GM19452 (cell line): ENCODE results near the gene SPDYC.
A peak's percentile ranks its signal among the peaks of the same experiment; 100 is the strongest.
"Not testable (repeated sequence)": the region's sequence is repeated elsewhere in the genome, so short reads cannot be mapped to it uniquely, and the experiment has no call there.

ENCODE experiments used
- ATAC-seq: cut with Tn5 transposase; IDR thresholded peaks from one replicate; pipeline ENCODE4 v1.9.1; 2021; ENCODE audit not compliant: unreplicated experiment

SPDYC gene

DNA sequence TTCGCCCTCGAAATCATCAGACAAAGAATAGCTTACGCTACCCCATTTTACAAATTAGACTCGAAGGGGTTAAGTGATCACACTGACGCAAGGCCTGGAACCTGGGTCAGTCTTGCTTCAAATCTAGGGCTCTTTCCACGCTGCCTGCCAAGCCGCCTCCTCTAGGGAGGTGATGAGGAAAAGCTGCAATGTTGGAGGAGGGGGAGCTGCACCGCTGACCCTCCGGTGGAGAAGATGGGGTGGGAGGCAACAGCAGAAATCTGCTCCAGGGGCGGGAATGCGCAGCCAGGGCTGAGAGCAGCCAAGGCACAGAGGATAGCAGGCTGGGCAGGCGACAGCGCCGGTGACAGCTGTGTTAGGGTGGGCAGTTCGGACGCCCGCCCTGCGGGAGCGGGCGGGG is 36.3 kb upstream of the SPDYC start:
- no peak for ATAC-seq

DNA sequence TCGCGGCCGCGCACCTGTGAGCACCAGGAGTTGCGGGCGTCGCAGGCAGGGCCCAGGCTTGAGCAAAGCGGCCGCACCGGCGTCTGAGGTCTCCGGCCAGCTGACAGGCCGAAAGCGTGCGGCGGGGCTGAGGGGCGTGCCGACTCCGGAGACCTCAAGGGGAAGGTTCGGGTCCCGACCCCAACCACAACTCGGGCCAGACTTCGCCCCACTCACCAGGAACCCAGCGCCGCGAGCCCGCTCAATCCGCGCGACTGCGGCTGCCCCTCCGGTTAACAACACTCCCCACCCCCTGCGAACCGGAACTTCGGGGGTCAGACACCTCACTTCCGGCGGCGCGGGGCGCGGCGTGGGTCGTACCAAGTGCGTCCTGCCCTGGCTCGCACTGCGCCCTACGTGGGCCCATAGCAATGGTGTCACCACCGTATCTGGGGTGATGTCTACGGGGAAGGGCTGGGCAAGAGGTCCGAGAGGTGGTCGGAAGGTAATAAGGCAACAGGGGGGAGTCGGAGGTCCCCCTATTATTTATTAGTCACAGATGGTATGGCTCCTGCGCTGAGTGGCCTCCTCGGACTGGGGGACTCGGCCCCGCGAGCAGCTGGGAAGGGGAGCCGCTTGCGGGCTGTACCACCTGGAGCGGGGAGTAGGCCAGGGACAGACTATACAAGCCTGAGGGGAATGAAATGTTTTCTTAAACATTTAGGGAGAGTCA is 35.6 kb upstream of the SPDYC start, which contains the start of gene SYVN1:
TSS of gene SYVN1 (minus strand) at position 280 of the 712 bp plus-strand sequence. CDS start 918 bp downstream, outside the sequence.
- ATAC-seq, result peak; percentile 50

DNA sequence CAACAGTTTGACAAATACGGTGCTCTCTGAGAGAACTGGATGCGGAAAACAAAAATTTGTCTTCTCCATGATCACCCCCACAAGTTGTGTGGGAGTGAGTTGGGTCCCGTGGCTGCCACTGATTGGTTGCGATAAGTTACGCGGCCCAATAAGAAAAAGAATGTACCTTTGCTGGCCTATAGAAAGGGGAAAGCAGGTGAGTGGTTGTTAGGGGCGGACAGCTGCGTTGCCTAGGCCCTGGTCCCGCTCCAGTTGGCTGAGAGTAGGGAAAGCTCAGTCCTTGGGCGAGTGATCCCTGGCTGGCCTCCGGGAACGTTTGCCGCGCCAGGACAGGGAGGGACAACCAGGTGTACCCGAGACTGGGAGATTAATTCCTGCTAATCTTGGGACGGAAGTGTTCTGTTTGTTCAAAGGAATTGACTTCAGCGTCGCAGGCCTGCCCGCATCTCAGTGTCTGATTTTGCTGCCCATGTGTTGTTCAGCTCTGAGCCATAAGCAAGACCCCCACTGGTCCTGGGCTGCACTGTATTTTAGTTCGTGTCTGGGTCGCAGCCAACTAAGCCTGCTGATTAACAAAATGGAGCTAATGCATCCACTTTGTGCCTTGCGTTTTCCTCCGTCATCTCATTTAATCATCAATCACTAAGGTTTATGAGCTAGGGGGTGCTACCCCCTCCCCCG is 34.9 kb upstream of the SPDYC start:
- ATAC-seq, result peak; percentile 70

DNA sequence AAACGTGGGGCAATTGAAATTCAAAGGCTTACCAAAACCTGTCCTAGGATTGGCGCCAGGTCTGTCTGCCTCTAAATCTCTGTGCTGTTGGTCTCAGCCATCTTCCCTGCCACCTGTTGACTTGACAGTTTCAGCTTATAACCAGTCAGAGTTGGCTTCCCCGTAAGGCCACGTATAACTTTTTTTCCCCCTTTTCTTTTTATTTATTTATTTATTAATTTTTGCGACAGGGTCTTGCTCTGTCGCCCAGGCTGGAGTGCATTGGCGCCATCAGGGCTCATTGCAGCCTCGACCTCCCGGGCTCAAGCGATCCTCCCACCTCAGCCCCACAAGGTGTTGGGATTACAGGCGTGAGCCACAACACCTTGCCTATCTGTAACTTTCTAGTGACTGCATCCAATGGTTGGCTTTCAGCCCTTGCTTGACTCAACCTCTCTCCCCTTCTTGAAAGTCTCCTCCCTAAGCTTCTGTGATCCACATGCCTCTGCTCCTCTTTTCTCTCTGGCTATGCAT is 34.3 kb upstream of the SPDYC start:
- ATAC-seq, result no peak

DNA sequence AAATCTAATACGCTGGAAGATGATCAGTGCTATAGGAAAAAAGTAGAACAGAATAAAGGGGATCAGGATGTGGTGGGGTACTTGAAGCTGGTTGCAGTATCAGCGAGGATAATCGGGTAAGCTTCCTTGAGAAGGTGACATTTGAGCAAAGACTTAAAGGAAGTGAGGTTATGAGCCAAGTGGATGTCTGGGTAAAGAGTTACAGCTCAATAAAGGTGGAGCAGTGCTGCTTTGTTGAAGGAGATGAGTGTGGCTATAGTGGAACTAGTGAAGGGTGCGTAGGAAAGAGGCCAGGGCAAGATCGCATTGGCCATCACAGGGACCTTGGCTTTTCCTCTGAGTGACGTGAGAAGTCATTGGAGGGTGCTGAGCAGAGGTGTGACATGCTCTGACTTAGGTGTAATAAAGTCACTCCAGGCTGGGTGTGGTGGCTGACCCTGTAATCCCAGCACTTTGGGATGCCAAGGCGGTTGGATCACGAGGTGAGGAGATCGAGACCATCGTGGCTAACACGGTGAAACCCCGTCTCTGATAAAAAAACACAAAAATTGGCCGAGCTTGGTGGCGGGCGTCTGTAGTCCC is 33.4 kb upstream of the SPDYC start:
- ATAC-seq, result no peak

DNA sequence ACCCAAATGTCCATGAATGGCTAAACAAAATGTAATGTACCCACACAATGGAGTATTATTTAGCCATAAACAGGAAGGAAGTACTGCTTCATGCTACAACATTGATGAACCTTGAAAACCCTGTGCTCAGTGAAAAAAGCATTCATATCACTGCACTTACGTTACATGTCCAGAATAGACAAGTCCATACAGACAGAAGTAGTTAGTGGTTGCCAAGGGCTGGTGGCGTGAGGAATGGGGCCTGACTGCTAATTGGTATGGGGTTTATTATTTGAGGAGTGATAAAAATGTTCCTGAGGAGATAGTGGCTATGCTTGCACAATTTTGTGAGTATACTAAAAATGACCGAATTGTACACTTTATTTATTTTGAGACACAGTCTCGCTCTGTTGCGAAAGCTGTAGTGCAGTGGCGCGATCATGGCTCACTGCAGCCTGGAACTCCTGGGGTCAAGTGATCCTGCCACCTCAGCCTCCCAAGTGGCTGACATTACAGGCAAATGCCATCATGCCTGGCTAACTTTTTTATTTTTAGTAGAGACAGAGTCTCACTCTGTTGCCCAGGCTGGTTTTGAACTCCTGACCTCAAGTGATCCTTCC is 28.0 kb upstream of the SPDYC start:
- ATAC-seq, result no peak

DNA sequence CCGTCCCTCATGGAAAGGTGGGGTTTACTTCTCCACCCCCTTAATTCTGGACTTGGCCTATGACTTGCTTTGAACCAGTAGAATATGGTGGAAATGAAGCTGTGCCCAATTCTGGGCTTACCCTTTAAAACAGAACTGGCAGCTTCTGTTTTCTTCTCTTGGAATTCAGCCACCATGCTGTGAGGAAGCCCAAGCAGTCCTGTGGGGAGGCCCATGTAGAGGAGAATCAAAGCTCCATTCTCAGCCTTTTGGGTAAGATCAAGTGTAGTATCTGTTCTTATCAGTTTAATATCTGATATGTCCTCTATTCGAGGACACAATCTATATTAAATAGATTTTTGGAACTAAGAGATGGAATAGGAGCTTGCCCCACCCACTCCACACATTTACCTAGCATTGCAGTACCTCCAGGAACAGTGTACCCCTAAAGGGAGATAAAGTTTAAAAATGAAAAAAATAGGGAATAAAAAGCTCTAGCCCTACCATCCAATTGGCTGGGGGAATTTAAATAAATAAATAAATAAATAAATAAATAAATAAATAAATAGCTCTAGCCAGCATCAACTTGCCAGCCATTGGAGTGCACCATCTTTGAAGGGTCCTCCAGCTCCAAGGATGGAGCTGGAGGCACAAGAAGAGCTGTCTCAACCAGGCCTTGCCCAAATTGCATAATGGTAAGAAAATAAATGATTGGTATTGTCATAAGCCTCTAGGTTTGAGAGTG is 22.5 kb upstream of the SPDYC start:
- ATAC-seq, result no peak

DNA sequence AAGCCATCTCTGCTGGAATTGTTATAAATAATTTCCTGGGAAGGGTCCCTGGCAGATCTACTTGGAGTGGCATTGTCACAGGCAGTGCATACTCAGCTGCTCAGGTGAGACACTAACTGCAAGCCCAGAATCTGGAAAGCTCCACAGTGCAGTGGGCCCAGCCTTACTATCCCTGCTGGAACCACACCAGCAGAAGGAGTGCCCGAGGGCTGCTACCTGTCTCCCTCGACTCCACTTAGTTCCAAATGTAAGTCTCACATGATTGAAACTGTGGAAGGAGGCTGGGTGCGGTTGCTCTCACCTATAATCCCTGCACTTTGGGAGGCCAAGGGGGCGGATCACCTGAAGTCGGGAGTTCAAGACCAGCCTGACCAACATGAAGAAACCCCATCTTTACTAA is 21.4 kb upstream of the SPDYC start:
- ATAC-seq, result no peak

DNA sequence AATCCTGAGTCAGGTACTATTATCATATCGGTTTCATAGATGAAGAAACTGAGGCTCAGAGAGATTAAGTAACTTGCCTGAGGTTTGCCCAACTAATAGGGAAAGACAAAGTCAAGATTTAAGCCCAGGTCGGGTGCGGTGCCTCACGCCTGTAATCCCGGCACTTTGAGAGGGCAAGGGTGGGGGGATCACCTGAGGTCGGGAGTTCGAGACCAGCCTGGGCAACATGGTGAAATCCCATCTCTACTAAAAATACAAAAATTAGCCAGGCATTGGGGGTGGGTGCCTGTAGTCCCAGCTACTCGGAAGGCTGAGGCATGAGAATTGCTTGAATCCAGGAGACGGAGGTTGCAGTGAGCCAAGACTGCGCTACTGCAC is 19.9 kb upstream of the SPDYC start:
- ATAC-seq, result not testable (repeated sequence)

DNA sequence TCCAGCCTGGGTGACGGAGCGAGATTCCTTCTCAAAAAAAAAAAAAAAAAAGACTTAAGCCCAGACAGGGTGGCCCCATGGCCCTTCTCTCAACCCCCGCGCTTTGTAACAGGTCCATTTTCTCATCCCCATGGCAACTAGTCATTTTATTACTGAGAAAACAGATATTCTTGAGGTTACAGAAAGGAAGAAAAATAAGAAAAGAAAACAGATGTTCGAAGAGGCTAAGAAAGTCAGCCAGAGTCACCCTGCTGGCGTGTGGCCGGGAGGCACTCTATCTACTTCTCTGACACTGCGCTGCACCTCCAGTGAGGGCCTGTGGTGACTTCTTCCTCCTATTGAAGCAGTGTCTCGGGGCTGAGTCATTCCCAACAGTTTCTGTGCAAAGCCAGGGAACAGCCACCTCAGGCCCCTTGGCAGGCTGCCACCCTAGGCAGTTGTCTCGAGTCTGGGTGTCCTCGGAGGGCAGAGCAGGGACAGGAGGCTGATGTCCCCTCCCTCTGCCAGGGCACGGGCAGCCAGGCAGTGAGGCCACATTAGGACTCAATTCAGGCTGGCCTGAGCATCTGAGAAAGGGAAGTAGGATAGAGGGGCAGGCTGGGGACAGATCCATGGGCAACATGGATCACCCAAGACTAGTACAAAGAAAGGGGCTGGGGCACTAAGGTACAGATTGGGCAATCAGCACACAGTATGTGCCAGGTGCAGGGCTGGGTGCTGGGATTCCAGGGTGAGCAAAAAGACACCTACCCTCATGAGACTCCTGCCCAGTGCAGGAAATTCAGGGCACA is 19.3 kb upstream of the SPDYC start:
- ATAC-seq, result no peak

DNA sequence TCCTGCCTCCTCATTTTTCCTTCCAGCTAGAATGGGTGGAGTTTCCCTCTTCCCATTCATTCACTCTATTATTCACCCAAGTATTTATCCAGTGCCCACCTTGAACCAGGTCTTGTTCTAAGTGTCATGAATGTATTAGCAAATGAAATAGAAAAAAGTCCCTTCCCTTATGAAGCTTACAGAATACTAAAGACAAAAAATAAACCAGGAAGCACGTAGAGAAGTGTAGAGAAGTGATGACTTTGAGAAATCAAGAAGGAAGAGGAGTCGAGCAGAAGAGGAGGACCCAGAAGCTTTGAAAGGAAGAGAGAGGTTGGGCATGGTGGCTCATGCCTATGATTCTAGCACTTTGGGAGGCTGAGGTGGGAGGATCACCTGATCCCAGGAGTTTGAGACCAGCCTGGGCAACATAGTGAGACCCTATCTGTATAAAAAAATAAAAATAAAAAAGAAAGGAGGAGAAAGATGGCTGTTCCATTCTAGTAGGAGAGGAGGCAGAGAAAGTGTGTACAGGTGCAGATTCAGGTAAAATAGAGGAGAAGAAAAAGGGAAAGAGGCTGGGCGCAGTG is 18.6 kb upstream of the SPDYC start:
- ATAC-seq, result no peak

DNA sequence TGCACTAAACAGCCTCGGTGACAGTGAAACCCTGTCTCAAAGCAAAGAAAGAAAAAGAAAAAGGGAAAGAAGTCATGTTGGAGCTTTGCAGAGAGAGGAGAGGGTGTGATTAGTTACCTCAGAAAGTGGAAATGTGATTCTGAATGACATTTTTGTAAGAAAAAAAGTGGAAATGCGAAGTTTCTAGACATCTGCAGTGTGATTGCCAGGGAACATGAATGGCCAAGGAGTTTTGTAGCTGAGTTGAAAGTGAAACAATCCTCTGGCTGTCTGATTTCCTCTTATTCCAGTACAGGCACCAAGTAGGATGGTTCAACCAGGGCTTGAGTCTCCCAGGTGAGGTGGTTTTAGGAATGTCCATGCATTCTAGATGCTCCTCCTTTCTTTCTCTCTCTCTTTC is 17.9 kb upstream of the SPDYC start:
- ATAC-seq, result no peak

DNA sequence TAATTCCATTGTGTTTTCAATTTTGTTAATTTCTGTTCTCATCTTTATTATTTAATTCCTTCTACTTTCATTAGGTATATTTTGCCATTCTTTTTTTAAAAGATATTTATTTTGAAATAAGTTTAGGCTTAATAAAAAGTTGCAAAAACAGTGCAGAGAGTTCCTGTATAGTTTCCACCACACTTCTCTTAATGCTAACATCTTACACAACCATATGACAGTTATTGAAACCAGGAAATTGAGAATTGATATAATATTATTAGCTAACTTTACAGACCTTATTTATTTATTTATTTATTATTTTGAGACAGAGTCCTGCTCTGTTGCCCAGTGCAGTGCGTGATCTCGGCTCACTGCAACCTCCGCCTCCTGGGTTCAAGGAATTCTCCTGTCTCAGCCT is 13.8 kb upstream of the SPDYC start:
- no peak for ATAC-seq

DNA sequence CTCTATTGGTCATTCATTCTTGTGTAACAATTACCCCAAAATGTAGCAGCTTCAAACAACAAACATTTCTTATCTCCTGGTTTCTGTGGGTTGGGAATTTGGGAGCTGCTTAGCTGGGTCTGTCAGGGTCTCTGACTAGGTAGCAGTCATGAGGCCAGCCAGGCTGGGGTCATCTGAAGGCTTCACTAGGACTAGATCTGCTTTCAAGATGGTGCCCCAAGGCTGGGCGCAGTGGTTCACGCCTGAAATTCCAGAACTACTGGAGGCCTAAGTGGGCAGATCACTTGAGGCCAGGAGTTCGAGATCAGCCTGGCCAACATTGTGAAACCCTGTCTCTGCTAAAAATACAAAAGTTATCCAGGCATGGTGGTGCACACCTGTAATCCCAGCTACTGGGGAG is 13.1 kb upstream of the SPDYC start:
- no peak for ATAC-seq

DNA sequence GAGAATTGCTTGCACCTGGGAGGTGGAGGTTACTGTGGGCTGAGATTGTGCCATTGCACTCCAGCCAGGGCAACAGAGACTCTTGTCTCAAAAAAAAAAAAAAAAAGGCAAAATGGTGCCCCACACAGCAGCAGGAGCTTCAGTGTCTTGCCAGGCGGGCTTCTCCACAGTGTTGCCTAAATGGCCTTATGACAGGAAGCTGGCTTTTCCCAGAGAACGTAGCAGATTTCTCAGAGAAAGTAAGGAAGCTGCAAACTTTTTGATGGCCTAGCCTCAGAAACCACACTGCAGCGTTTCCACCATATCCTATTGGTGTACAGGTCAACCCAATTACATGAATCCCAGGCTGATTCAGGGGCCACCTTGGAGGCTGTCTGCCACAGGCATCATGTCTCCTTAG is 12.7 kb upstream of the SPDYC start:
- ATAC-seq, result no peak

DNA sequence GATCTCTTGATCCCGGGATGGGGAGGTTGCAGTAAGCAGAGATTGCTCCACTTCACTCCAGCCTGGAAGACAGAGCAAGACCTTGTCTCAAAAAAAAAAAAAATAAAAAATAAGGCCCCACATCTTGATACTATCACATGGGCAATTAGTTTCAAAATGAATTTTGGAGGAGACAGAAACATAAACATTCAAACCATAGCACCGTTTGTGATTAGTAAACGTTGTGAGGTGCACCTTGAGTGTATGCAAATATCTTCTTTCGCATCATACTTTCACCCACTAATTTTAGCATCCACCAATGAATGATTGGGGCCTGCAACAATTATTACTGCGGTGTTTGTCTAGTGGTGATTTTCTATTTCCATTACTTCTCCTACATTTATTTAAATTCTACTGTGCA is 11.0 kb upstream of the SPDYC start:
- ATAC-seq, result no peak

DNA sequence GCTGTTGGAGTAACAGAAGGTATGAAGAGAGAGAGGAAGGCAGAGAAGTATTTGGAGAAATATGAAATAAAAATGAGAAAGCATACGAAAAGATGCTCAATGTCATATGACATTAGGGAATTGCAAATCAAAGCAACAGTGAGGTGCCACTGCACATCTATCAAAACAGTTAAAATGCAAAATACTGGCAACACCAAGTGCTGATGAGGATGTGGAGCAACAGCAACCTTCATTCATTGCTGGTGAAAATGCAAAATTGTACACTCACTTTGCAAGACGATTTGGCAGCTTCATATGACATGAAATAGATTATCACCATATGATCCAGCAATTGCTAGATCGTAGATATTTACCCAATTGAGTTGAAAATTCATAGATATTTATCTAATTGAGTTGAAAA is 9.4 kb upstream of the SPDYC start:
- ATAC-seq, result no peak

DNA sequence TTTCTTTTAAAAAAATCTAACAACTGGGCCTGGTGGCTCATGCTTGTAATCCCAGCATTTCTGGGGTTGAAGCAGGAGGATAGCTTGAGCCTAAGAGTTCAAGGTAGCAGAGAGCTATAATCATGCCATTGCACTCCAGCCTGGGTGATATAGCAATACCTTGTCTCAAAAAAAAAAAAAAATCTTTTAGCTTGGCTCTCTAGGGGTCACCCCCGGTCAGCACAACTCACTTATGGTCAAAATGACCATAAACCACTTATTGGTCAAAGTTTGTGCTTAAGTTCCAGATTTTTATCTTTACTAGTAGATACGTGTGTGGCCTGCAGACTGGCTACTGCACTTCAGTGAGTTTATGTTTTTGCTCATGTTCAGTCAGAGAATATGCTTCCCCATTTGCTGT is 6.3 kb upstream of the SPDYC start:
- ATAC-seq, result no peak

DNA sequence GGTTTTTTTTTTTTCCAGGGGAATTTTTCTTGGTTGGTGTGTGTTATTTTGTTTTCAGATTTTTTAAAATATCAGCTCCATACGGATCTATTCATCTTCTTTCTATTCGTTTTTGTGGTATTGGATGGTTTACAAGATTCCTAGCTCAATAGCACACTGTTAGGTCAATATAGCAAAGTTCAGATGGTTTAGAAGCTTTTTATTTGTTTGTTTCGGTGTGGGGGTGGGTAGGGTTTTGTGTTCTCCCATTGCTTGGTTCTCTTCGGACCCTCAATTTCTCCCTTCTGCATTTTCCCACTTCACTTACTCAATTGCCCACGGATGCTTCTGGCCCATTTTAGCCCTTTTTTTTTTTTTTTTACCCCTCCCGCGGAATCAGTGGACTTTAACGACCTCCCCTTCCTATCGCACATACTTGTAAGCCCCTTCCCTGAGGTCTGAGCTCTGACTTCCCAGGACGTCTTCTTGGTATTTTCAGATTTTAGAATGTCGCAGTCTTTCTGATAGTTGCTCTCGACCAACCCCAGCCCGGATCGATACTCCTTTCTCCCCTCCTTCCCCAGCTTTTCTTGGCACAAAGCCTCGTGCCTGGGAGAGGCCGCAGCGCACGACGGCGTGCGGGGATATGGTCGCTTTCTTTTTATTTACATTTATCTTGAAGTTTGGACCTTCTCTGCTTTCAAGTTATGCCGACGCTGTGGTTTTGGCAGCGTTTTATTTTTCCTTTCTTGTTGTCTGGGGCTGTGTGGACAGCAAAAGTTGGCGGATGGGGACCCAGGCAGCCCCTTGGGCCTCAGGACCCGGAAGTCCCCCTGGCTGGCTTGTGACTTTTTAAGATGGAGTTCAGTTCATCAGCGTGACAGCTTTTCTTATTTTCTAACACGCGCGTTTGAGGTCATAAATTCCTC is 4.4 kb upstream of the SPDYC start:
- ATAC-seq, result no peak
